Left ventricle myocardium inferior (tissue), 1 donor: ENCODE measurements around the gene ADGRG7. TPM values are rescaled to one million over a fixed set of nuclear protein-coding genes. Genes with fewer than 3 reads are reported as not detected.

Source experiments
- DNase-seq: peaks from one replicate; pipeline ENCODE4 v3.0.0-alpha.2; 2020
- H3K27ac ChIP-seq: fragments of 200-600 bp; replicated peaks from 2 replicates; pipeline ENCODE4 v1.8.0; 2021
- H3K27me3 ChIP-seq: fragments of 200-600 bp; 2 replicates; pipeline ENCODE4 v1.8.0; 2021; ENCODE audit warnings: low read depth
- H3K36me3 ChIP-seq: fragments of 200-600 bp; 2 replicates; pipeline ENCODE4 v1.8.0; 2021
- H3K4me1 ChIP-seq: fragments of 200-600 bp; 2 replicates; pipeline ENCODE4 v1.8.0; 2021
- H3K4me3 ChIP-seq: fragments of 200-600 bp; 2 replicates; pipeline ENCODE4 v1.8.0; 2021; ENCODE audit warnings: mild to moderate bottlenecking, moderate library complexity
- H3K9me3 ChIP-seq: fragments of 200-600 bp; replicated peaks from 2 replicates; pipeline ENCODE4 v1.8.0; 2021
- CTCF ChIP-seq: fragments of 200-600 bp; IDR thresholded peaks from 2 replicates; pipeline ENCODE4 v1.8.0; 2021; ENCODE audit warnings: antibody characterized with exemption, mild to moderate bottlenecking, borderline replicate concordance
- intact Hi-C: fragments of 100-400 bp; cut with micrococcal nuclease; formaldehyde crosslinking; loops from one replicate; pipeline ENCODE4 v1.11.0; 2022
- total RNA-seq: library from RNA; stranded (reverse); fragmentation: NEBNext Ultra II Directional; extraction: Animal tissue kit (Norgen Biotek cat#: 25700); gene quantifications from one replicate; pipeline ENCODE4 v1.2.1, GENCODE V29; 2021
- donor health status: DM: no; HTN: yes; CAD: no; lungs with severe emphysema.

ADGRG7 gene
- total RNA-seq, 1 donor from 2014 or later: not detected

- Histone ChIP-seq H3K36me3 (no peaks in the 10 kb centered on the region), H3K27ac (no peak overlapping the region), H3K4me1 (peaks cover 7% of the 10 kb centered on the region), H3K9me3 (no peaks in the 10 kb centered on the region), H3K27me3 (no peaks in the 10 kb centered on the region), H3K4me3 (peak overlapping the region; percentile 12)
- no peak for TF ChIP-seq CTCF
- DNase-seq: no peak
- intact Hi-C loops: no loop called here
Measured at GRCh38 chr3:100602506-100603444, 6.6 kb upstream of the ADGRG7 start.

GRCh38 chr3:100603469-100603868 lies 5.9 kb upstream of the ADGRG7 start:
- H3K36me3 ChIP-seq: no peaks in the 10 kb centered on the region
- no peak overlapping the region for H3K27ac ChIP-seq

DNA sequence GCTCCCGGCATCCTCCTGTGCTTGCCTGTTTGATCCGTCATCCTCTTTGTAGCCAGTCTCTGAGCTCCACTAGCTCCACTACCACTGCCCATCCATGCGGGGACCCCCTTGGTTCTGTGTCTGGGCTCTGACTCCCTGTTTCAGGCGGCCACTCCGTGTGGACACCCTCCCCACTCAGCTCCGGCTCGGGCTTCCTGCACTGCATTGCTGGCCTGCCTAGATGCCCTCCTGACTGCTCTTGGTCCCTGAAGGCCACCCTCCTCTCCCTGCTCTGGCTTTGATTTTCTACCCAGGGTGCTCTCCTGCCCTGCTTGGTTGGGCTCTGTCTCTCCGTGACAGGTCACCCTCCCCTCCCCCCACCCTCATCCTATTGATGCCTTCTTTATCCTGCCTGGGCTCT lies 4.0 kb upstream of the ADGRG7 start:
- no peak for TF ChIP-seq CTCF
- Histone ChIP-seq H3K4me3 (no peak overlapping the region), H3K27ac (no peak overlapping the region), H3K36me3 (no peaks in the 10 kb centered on the region), H3K9me3 (no peaks in the 10 kb centered on the region), H3K27me3 (peaks cover 16% of the 10 kb centered on the region), H3K4me1 (peaks cover 7% of the 10 kb centered on the region)
- DNase-seq: no peak
- intact Hi-C loops: no loop called here

More at GRCh38 chr3:100603469-100603868, 5.9 kb upstream of the ADGRG7 start:
- no peak for DNase-seq
- Histone ChIP-seq H3K9me3 (no peaks in the 10 kb centered on the region), H3K4me3 (peak overlapping the region; percentile 12), H3K4me1 (peaks cover 7% of the 10 kb centered on the region), H3K27me3 (peaks cover 4% of the 10 kb centered on the region)
- TF ChIP-seq CTCF: peak; percentile 47
- intact Hi-C loops: no loop called here

GRCh38 chr3:100606894-100607512 lies 2.4 kb upstream of the ADGRG7 start:
- Histone ChIP-seq H3K9me3 (no peaks in the 10 kb centered on the region), H3K36me3 (no peaks in the 10 kb centered on the region), H3K27ac (no peak overlapping the region), H3K4me1 (peaks cover 7% of the 10 kb centered on the region), H3K4me3 (no peak overlapping the region), H3K27me3 (peaks cover 22% of the 10 kb centered on the region)
- intact Hi-C loops: no loop called here
- no peak for TF ChIP-seq CTCF
- no peak for DNase-seq

DNA sequence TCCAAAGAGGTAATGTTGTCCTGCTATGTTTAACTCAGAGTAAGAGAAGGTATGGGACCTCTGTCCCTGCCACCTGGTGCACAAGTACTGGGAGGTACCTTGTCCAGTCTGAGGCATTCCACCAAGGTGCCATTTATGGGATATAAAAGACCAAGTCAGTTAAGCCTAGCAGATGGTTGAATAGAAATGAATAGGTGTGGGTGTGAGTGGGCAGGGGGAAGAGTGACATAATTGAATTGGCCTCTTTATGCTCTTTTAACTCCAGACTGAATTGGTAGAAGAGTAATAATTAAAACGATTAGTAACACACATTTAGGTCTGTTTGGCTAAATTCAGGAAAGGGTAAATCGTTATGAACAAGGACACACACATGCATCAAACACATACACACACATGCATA lies 562 bp downstream of the ADGRG7 start:
- H3K27ac ChIP-seq: no peak overlapping the region
- intact Hi-C loops: no loop called here
- no peaks in the 10 kb centered on the region for H3K9me3 ChIP-seq
- no peak for TF ChIP-seq CTCF
- H3K36me3 ChIP-seq: no peaks in the 10 kb centered on the region
- no peaks in the 10 kb centered on the region for H3K4me1 ChIP-seq
- peaks cover 40% of the 10 kb centered on the region for H3K27me3 ChIP-seq
- H3K4me3 ChIP-seq: no peak overlapping the region
- DNase-seq: no peak
